Activated naive CD4-positive, alpha-beta T cell treated with anti-CD3 and anti-CD28 coated beads, Interleukin-2, amount 10 ng/mL, durations not matched to agents 7 days and 5 days (primary cell): ENCODE measurements around the gene CFAP251.

ENCODE experiments used
- CTCF ChIA-PET: fragments of 350-600 bp; sonication (Branson Sonifier 250); formaldehyde crosslinking; loops from one replicate; lab custom pipeline; 2021; ENCODE audit warnings: antibody characterized with exemption; lab: Charles Lee
- DNase-seq: peaks from one replicate; pipeline ENCODE4 v3.0.0-alpha.2; 2020
- H3K27ac Mint-ChIP-seq: one replicate; pipeline ENCODE4 v1.8.0; 2021; ENCODE audit warnings: mild to moderate bottlenecking, moderate library complexity, mixed read lengths
- H3K27me3 Mint-ChIP-seq: one replicate; pipeline ENCODE4 v1.8.0; 2021; ENCODE audit warnings: mild to moderate bottlenecking, mixed read lengths
- H3K36me3 Mint-ChIP-seq: one replicate; pipeline ENCODE4 v1.8.0; 2021; ENCODE audit warnings: mixed read lengths
- H3K4me1 Mint-ChIP-seq: one replicate; pipeline ENCODE4 v1.8.0; 2021; ENCODE audit warnings: mixed read lengths
- H3K4me3 Mint-ChIP-seq: one replicate; pipeline ENCODE4 v1.8.0; 2021; ENCODE audit warnings: mild to moderate bottlenecking, moderate library complexity, mixed read lengths
- H3K9me3 Mint-ChIP-seq: one replicate; pipeline ENCODE4 v1.8.0; 2021; ENCODE audit warnings: mixed read lengths

The CFAP251 gene

DNA sequence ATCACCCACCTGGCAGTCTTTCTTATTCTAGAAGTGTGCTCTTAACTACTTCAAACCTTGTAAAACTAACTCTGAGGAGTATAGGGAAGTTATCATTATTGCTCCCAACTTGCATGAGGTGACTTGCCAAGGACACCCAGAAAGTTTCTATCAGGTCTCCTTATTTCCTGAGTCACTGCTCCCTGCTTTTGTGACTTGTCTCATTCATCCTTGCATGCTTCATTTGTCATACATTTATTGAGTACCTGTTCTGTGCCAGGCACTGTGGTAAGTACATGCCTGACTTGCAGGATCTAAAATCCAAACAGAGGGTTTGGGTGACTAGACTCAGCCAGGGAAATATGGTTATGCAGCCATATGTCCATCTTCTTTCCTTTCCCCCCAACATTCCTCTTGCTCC, 25.5 kb downstream of the CFAP251 start:
- peaks cover 11% of the 10 kb centered on the region for H3K27me3 Mint-ChIP-seq
- no peaks in the 10 kb centered on the region for H3K36me3 Mint-ChIP-seq
- CTCF ChIA-PET, result no interaction called here
- H3K9me3 Mint-ChIP-seq, result no peaks in the 10 kb centered on the region
- peaks cover 4% of the 10 kb centered on the region for H3K4me1 Mint-ChIP-seq
- H3K27ac Mint-ChIP-seq, result no peak overlapping the region
- no peak for DNase-seq
- H3K4me3 Mint-ChIP-seq, result no peak overlapping the region

DNA sequence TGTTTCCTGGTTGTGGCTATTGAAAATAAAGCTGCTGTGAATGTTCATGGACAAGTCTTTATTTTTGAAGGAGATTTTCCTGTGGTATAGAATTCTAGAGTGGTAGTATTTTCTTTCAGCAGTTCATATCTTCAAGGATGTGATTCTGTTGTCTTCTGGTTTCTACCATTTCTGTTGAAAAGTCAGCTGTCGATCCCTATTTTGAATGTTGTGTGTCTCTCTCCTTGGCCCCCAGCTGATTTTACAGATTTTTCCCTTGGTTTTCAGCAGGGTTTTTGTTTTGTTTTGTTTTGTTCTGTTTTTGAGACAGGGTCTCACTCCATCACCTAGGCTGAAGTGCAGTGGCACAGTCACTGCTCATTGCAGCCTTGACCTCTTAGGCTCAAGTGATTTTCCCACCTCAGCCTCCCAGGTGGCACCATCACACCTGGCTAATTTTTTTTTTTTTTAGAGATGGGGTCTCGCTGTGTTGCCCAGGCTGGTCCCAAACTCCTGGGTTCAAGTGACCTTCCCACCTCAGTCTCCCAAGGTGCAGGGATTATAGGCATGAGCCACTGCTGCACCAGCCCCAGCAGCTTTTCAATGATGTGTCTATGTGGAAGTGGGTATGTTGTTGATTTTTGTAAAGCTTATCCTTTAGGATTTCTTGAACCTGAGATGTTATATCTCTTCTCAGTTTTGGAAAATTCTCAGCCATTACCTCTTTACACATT, 28.1 kb downstream of the CFAP251 start:
- H3K4me1 Mint-ChIP-seq, result no peaks in the 10 kb centered on the region
- H3K4me3 Mint-ChIP-seq, result no peak overlapping the region
- peaks cover 4% of the 10 kb centered on the region for H3K27me3 Mint-ChIP-seq
- H3K27ac Mint-ChIP-seq, result no peak overlapping the region
- CTCF ChIA-PET, result no interaction called here
- H3K9me3 Mint-ChIP-seq, result no peaks in the 10 kb centered on the region
- H3K36me3 Mint-ChIP-seq, result no peaks in the 10 kb centered on the region
- DNase-seq, result no peak

DNA sequence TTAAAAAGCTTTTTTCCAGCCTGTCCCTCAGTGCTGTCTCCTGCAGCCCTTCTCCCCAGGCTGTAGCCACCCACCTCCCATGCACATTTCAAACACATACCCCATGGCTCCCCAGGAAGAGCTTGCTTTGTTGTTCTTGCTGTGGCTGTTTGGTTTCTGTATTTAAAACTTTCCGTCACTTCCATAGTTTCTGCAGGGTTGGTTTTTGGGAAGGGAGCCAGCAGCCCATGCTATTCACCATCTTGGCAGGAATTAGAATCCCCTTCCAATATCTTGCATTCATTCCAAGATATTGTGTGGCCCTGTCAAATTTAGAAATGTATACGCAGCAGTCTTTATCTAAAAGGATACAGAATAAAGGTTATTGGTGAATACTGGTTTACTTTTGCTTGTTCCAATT, 29.6 kb downstream of the CFAP251 start:
- CTCF ChIA-PET, result no interaction called here
- Mint-ChIP-seq H3K4me3 (no peak overlapping the region), H3K27me3 (peaks cover 4% of the 10 kb centered on the region), H3K9me3 (no peaks in the 10 kb centered on the region), H3K36me3 (no peaks in the 10 kb centered on the region), H3K27ac (no peak overlapping the region), H3K4me1 (no peaks in the 10 kb centered on the region)
- no peak for DNase-seq

DNA sequence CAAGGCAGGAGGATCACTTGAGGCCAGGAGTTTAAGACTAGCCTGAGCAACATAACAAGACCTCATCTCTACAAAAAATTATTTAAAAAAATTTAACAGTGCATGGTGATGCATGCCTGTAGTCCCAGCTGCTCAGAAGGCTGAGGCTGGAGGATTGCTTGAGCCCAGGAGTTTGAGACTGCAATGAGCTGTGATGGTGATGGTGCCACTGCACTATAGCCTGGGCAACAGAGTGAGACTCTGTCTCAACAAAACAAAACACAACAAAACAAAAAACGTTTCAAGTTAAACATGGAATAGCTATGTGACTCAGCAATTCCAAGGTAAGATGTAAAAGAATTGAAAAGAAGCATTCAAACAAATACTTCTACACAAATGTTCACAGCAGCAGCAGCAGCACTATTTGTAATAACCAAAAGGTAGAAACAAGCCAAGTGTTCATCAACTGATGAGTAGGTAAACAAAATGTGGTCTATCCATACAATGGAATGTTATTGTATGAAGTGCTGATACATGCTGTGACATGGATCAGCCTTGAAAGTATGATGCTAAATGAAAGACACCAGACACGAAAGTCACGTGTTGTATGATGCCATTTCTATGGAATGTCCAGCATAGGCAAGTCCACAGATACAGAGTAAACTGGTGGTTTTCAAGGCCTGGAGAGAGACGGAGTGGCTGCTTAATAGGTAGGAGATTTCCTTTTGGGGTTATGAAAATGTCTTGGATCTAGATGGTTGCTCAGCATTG, 31.4 kb downstream of the CFAP251 start:
- DNase-seq, result no peak
- Mint-ChIP-seq H3K4me1 (no peaks in the 10 kb centered on the region), H3K9me3 (no peaks in the 10 kb centered on the region), H3K4me3 (no peak overlapping the region), H3K27me3 (peaks cover 4% of the 10 kb centered on the region), H3K27ac (no peak overlapping the region), H3K36me3 (no peaks in the 10 kb centered on the region)
- CTCF ChIA-PET, result no interaction called here

DNA sequence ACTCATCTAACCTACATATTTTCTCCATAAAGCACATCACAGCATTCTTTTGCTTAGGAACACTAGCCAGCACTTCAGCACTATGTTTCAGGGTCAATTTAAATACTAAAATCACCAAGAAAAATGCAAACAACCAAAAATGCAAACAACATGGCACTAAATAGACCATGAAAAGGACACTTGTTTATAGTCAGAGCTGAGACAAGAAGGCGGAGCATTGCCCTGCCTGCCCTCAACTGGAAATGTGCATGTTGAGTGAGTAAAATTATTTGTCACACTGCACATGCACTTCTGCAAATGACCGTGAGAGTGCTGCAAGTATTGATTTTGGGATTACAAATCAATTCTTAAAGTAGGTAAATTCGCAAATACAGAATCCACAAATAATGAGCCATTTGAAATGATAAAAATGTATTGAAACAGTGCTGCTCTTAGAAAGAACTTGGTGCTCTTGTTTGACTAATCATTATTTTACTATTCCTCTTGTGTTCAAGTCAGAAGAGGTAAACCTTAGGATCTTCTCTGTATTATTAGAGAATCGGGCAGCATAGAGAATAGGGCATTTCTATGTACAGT, 34.8 kb downstream of the CFAP251 start:
- H3K9me3 Mint-ChIP-seq, result no peaks in the 10 kb centered on the region
- CTCF ChIA-PET, result no interaction called here
- no peaks in the 10 kb centered on the region for H3K4me1 Mint-ChIP-seq
- peaks cover 6% of the 10 kb centered on the region for H3K27me3 Mint-ChIP-seq
- no peak overlapping the region for H3K4me3 Mint-ChIP-seq
- H3K36me3 Mint-ChIP-seq, result no peaks in the 10 kb centered on the region
- H3K27ac Mint-ChIP-seq, result no peak overlapping the region
- no peak for DNase-seq

DNA sequence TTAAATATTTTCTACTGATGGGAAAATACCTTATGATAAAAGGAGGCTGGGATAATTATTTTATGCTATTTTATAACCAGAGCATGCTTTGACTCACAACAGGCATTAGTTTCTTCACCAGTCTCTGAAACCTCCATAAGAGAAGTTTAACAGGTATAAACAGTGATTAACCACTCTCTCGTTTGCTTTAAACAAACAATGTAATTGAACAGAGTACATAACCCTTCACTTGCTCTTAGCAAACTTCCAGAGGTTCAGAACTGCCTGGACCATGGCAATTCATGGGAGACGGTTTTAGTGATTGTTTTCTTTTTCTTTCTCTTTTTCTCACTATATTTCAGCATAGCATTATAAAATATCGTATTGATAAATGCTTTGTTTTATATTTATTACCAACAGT, 35.3 kb downstream of the CFAP251 start:
- Mint-ChIP-seq H3K27ac (no peak overlapping the region), H3K4me1 (no peaks in the 10 kb centered on the region), H3K9me3 (no peaks in the 10 kb centered on the region), H3K27me3 (peaks cover 6% of the 10 kb centered on the region), H3K4me3 (no peak overlapping the region), H3K36me3 (no peaks in the 10 kb centered on the region)
- no peak for DNase-seq
- CTCF ChIA-PET, result interaction anchor here (1.0 kb wide), 1 partner anchor 30 kb away, joined by 3 read pairs; no protein-coding TSS in a partner anchor

DNA sequence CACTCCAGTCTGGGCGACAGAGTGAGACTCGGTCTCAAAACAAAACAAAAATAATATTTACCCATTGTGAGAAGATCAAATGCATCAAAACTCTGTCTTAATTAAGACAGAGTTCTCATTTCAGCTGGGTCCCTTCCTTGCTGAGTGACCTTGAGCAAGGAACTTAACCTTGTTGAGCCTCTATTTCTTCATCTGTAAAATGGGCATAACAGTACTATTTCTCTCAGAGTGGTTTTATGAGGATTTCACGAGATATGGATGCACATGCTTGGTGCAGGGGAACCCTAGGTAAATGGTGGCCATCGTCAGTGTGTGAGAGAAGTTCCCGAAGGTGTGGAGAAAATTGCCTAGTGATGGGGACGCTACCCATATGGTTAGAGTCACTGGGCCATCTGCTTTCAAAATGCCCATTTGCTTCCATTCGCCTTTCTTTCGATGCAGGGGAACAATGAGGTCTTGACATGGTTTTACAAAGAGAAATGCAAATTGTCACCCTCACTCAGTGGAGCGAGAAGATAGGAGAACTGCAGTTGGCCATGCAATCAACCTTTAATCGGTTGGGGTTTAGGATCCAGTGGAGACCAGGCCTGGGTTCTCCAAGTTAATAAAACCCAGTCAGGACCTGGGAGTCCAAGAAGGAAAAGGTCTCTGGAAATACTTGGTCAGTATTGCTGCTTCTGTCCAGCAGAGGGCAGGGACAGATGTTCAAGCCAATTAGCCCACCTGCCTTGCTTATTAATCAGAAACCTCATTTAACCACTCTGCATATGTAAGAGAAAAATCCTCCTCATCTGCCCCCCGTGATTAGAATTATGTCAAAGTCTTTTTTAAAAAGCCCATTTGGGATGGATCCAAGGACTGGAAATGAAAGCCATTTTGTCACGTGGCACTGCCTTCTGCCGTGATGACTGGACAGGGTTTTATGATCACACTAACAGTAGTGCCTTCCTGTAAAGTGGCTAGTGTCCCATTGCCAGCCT, 37.2 kb downstream of the CFAP251 start:
- CTCF ChIA-PET, result interaction anchor here (0.7 to 1.1 kb wide), 2 partner anchors 37 to 201 kb away, joined by 3 read pairs; no protein-coding TSS in a partner anchor

DNA sequence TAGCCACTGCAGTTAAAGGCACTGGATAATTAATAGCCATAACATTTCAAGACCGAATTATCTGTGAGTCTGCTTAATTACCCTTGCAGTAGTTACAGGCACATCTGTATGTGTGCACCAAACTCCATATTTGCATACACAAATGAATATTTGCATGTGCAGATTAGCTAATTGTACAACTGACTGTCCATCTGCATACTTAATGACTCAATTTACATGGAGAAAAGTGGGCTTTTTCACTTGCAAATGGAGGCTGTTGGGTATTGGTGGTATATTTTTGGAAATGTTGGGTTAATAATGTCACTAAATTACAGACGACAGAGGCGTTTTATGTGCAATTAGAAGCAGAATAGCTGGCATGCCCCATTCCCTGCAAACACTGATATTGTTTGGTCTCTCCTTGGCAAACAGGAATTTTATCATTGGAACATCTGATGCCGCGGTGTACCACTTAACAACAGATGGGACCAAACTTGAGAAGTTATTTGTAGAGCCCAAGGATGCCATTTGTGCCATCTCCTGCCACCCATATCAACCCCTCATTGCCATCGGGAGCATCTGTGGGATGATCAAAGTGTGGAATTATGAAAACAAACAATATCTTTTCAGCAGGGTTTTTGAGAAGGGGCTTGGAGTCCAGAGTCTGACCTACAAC, 39.6 kb downstream of the CFAP251 start:
- H3K27ac Mint-ChIP-seq, result no peak overlapping the region
- DNase-seq, result no peak
- H3K27me3 Mint-ChIP-seq, result peaks cover 6% of the 10 kb centered on the region
- H3K9me3 Mint-ChIP-seq, result no peaks in the 10 kb centered on the region
- no peaks in the 10 kb centered on the region for H3K36me3 Mint-ChIP-seq
- H3K4me1 Mint-ChIP-seq, result no peaks in the 10 kb centered on the region
- CTCF ChIA-PET, result no interaction called here
- no peak overlapping the region for H3K4me3 Mint-ChIP-seq

More for the DNA sequence above, 37.2 kb downstream of the CFAP251 start:
- no peak overlapping the region for H3K4me3 Mint-ChIP-seq
- DNase-seq, result no peak
- no peaks in the 10 kb centered on the region for H3K9me3 Mint-ChIP-seq
- H3K4me1 Mint-ChIP-seq, result no peaks in the 10 kb centered on the region
- H3K27ac Mint-ChIP-seq, result no peak overlapping the region
- H3K36me3 Mint-ChIP-seq, result no peaks in the 10 kb centered on the region
- peaks cover 6% of the 10 kb centered on the region for H3K27me3 Mint-ChIP-seq

DNA sequence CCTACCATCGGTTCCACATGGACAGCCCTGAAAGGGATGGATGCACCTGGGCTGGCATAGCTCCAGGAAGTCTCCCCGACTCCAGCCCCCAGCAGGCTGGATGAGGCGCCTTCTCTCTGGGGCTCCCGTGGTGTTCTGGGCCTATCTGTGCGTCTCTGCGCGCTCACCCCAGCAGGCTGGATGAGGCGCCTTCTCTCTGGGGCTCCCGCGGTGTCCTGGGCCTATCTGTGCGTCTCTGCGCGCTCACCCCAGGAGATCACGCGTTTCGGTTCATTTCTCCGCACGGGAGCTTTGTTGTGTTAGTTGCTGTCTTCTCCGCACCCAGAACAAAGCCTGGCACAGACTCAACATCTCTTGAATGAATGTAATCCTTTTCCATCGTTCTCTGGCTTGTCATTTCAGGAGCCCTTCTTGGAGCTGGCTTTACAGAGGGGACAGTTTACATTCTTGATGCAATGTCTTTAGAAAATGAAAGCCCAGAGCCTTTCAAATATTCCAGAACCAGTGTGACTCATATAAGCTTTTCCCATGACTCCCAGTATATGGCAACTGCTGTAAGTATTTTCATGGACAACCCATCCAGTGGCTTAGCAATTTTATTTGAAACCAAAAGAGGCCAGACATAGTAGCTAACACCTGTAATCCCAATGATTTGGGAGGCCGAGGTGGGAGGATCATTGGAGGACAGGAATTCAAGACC, 40.3 kb downstream of the CFAP251 start:
- Mint-ChIP-seq H3K27me3 (peaks cover 8% of the 10 kb centered on the region), H3K4me3 (no peak overlapping the region), H3K36me3 (no peaks in the 10 kb centered on the region), H3K27ac (no peak overlapping the region), H3K4me1 (no peaks in the 10 kb centered on the region), H3K9me3 (no peaks in the 10 kb centered on the region)
- CTCF ChIA-PET, result interaction anchor here (0.6 kb wide), 1 partner anchor 173 kb away, joined by 4 read pairs; no protein-coding TSS in a partner anchor
- no peak for DNase-seq

DNA sequence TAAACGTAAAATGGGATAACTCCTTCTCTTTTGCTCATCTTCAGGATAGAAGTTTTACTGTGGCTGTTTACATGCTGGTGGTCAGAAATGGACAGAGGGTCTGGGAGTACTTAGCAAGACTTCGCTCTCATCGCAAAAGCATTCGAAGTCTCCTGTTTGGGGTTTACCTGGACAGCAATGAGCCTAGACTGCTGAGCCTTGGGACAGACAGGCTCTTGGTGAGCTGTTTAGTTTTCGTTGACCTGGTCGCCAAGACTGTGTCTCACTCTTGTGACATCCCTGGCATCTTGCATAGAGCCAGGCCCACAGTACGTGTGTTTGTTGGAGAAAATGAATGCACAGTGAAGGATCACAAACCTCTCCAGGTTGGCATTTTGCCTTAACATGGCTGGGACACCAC, 42.1 kb downstream of the CFAP251 start:
- Mint-ChIP-seq H3K27ac (no peak overlapping the region), H3K4me3 (no peak overlapping the region), H3K9me3 (no peaks in the 10 kb centered on the region), H3K36me3 (no peaks in the 10 kb centered on the region), H3K4me1 (no peaks in the 10 kb centered on the region), H3K27me3 (peaks cover 5% of the 10 kb centered on the region)
- no peak for DNase-seq
- CTCF ChIA-PET, result no interaction called here

DNA sequence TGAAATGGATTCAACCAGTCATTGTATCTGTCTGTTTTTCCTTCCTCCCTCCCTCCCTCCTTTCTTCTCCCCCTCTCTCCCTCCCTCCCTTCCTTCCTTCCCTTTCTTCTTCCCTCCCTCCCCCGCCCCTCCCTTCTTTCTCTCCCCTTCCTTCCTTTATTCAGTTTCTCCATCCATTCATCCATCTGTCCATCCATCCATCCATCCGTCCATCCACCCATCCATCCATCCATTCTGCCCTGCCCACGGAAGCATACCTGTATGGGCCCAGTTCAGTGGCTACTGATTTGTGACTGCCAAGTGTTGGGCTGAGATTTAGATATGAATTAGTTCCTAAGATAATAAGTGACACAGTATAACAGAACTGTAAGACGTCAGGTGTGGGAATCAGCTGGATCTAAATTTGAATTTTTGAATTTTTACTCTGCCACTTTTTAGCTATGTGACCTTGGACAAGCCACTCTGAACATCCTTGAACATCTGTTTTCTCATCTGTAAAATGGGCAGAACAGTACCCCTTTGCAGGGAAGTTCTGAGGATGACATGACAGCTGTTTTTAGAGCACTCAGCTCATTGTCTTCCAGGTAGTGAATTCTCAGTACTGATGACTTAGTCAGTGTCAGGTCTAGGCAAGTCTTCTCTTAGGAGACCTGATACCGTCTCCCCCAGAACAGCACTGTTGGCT, 42.9 kb downstream of the CFAP251 start:
- Mint-ChIP-seq H3K4me1 (no peaks in the 10 kb centered on the region), H3K36me3 (no peaks in the 10 kb centered on the region), H3K4me3 (no peak overlapping the region), H3K27ac (no peak overlapping the region), H3K27me3 (peaks cover 5% of the 10 kb centered on the region), H3K9me3 (no peaks in the 10 kb centered on the region)
- CTCF ChIA-PET, result interaction anchor here (0.7 kb wide), 1 partner anchor 9 kb away, joined by 3 read pairs; no protein-coding TSS in a partner anchor
- no peak for DNase-seq

DNA sequence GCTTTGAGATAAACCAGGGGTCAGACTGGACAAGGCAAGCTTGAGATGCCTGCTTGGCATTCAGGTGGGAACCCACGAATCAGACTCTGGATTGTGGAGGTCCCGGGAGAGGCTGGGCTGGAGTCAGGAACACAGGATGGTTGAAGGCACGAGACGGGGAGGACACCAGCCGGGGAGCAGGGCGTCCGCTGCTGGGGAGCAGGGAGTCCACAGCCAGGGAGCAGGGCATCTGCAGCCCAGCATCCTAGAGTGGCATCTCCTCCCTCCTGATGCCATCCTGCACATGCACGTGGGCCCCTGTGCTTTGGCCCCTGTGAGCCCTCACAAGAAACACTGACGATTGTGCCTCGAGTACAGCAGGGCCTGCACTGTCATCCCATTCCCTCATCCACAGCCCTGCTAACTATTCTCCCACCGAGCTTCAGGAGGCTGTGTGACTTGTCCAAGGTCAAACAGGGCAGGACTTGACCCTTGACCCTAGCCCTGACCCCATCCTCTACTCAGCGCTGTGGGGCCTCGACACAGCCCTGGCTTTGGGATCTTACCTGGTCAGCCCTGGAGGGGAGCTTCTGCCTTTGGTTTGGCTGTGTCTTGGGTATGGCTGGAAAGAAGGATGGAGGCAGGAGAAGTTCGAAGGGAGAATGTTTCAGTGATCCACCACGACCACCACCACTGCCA, 45.1 kb downstream of the CFAP251 start:
- no peaks in the 10 kb centered on the region for H3K9me3 Mint-ChIP-seq
- no peaks in the 10 kb centered on the region for H3K36me3 Mint-ChIP-seq
- H3K27ac Mint-ChIP-seq, result no peak overlapping the region
- peaks cover 5% of the 10 kb centered on the region for H3K27me3 Mint-ChIP-seq
- H3K4me1 Mint-ChIP-seq, result no peaks in the 10 kb centered on the region
- CTCF ChIA-PET, result no interaction called here
- DNase-seq, result no peak
- H3K4me3 Mint-ChIP-seq, result no peak overlapping the region
